DOHH2 (cell line): ENCODE data around the gene MDH1.
"Not testable (repeated sequence)": the region's sequence is repeated elsewhere in the genome, so short reads cannot be mapped to it uniquely, and the experiment has no call there.

ENCODE experiments used
- H3F3A ChIP-seq: fragments of 200-600 bp; sonication (generic), shearing (Covaris generic); 2 replicates; pipeline ENCODE4 v1.6.0; 2016; ENCODE audit warnings: antibody characterized with exemption, mild to moderate bottlenecking; ENCODE audit not compliant: control insufficient read depth, insufficient read depth
- H3K27ac ChIP-seq: fragments of 200-600 bp; sonication (generic); 2 replicates; pipeline ENCODE4 v1.5.1; 2014; ENCODE audit warnings: low read depth, mild to moderate bottlenecking, low read length, moderate library complexity
- H3K27me3 ChIP-seq: fragments of 200-600 bp; sonication (generic); 2 replicates; pipeline ENCODE4 v1.6.1; 2014; ENCODE audit warnings: mild to moderate bottlenecking, low read length, mixed read lengths; ENCODE audit not compliant: control insufficient read depth
- H3K36me3 ChIP-seq: fragments of 200-600 bp; sonication (generic); 2 replicates; pipeline ENCODE4 v1.6.1; 2014; ENCODE audit warnings: mild to moderate bottlenecking, low read length, moderate library complexity, mixed read lengths; ENCODE audit not compliant: control insufficient read depth
- H3K4me1 ChIP-seq: fragments of 200-600 bp; sonication (generic); 2 replicates; pipeline ENCODE4 v1.6.1; 2014; ENCODE audit warnings: mild to moderate bottlenecking, low read length, mixed read lengths; ENCODE audit not compliant: control insufficient read depth
- H3K4me2 ChIP-seq: fragments of 200-600 bp; sonication (generic); 2 replicates; pipeline ENCODE4 v1.6.0; 2014; ENCODE audit warnings: mild to moderate bottlenecking, low read length, moderate library complexity
- H3K4me3 ChIP-seq: fragments of 200-600 bp; sonication (generic); 2 replicates; pipeline ENCODE4 v1.5.1; 2014; ENCODE audit warnings: mild to moderate bottlenecking, low read length, mixed read lengths
- H3K79me2 ChIP-seq: fragments of 200-600 bp; sonication (generic); 2 replicates; pipeline ENCODE4 v1.6.1; 2014; ENCODE audit warnings: mild to moderate bottlenecking, low read length, mixed read lengths; ENCODE audit not compliant: control insufficient read depth
- H3K9me2 ChIP-seq: fragments of 200-600 bp; sonication (generic); replicated peaks from 2 replicates; pipeline ENCODE4 v1.6.1; 2014; ENCODE audit warnings: mild to moderate bottlenecking, low read length, mixed read lengths; ENCODE audit not compliant: control insufficient read depth
- H3K9me3 ChIP-seq: fragments of 200-600 bp; sonication (generic); 2 replicates; pipeline ENCODE4 v1.6.1; 2014; ENCODE audit warnings: antibody characterized with exemption, low read length, mixed read lengths; ENCODE audit not compliant: control insufficient read depth, insufficient read depth
- H4K20me1 ChIP-seq: fragments of 200-600 bp; sonication (generic); 2 replicates; pipeline ENCODE4 v1.6.0; 2014; ENCODE audit warnings: low read depth, mild to moderate bottlenecking, antibody characterized with exemption, low read length, moderate library complexity; ENCODE audit not compliant: control insufficient read depth, insufficient read depth
- EZH2phosphoT487 ChIP-seq: fragments of 200-600 bp; sonication (generic); IDR thresholded peaks from 2 replicates; pipeline ENCODE4 v1.6.1; 2017; ENCODE audit warnings: borderline replicate concordance, mild to moderate bottlenecking, antibody characterized with exemption, low read length, moderate library complexity, mixed read lengths
- TF ChIP-seq, protein P1 (sequence below): fragments of 200-600 bp; sonication (generic); IDR thresholded peaks from one replicate; pipeline ENCODE4 v1.5.1; 2014; ENCODE audit warnings: antibody characterized with exemption, mild to moderate bottlenecking, low read depth, low read length; ENCODE audit not compliant: poor library complexity, severe bottlenecking

The MDH1 gene

DNA sequence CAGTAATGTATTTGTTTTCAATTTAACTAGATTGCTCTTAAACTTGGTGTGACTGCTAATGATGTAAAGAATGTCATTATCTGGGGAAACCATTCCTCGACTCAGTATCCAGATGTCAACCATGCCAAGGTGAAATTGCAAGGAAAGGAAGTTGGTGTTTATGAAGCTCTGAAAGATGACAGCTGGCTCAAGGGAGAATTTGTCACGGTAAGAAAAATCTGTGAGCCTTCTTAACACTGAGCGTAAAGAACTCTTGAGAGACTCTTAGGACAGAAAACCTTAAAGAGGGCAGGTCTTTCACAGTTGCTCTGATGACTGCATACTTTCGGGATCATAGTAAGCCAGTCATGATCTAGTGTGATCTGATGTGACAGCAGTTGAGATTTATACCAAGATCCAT lies 15.9 kb downstream of the MDH1 start:
- Histone ChIP-seq H3K4me2 (no peak overlapping the region), H3F3A (peaks cover 8% of the 10 kb centered on the region), H3K9me3 (no peaks in the 10 kb centered on the region), H3K27ac (no peak overlapping the region), H3K9me2 (no peaks in the 10 kb centered on the region), H3K27me3 (no peaks in the 10 kb centered on the region), H3K79me2 (0 out of 2 replicates have a peak, but pooled peaks cover 3% of the 10 kb centered on the region), H3K36me3 (peaks cover 78% of the 10 kb centered on the region), H3K4me1 (no peaks in the 10 kb centered on the region), H4K20me1 (no peaks in the 10 kb centered on the region), H3K4me3 (no peak overlapping the region)
- TF ChIP-seq EZH2phosphoT487: no peak
- TF ChIP-seq, protein P1, sequence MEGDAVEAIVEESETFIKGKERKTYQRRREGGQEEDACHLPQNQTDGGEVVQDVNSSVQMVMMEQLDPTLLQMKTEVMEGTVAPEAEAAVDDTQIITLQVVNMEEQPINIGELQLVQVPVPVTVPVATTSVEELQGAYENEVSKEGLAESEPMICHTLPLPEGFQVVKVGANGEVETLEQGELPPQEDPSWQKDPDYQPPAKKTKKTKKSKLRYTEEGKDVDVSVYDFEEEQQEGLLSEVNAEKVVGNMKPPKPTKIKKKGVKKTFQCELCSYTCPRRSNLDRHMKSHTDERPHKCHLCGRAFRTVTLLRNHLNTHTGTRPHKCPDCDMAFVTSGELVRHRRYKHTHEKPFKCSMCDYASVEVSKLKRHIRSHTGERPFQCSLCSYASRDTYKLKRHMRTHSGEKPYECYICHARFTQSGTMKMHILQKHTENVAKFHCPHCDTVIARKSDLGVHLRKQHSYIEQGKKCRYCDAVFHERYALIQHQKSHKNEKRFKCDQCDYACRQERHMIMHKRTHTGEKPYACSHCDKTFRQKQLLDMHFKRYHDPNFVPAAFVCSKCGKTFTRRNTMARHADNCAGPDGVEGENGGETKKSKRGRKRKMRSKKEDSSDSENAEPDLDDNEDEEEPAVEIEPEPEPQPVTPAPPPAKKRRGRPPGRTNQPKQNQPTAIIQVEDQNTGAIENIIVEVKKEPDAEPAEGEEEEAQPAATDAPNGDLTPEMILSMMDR: no peak

DNA sequence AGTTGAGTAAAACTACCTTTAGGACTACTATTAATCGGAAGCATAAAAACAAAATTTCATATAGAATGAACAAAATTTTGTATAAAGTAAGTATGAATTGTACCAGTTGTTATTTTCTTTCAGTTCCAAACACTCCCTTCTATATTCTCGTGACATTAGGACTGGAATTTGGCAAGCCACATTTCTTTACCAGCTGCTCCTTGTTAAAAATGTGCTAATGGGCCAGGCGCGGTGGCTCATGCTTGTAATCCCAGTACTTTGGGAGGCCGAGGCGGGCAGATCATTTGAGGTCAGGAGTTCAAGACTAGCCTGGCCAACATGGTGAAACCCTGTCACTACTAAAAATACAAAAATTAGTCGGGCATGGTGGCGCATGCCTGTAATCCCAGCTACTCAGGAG lies 20.1 kb downstream of the MDH1 start:
- H3K27me3 ChIP-seq, H3K4me3 ChIP-seq, H3K9me2 ChIP-seq, H3K4me2 ChIP-seq, H3F3A ChIP-seq, H4K20me1 ChIP-seq, H3K9me3 ChIP-seq, H3K27ac ChIP-seq, H3K79me2 ChIP-seq, H3K4me1 ChIP-seq: not testable (repeated sequence)
- peaks cover 37% of the 10 kb centered on the region for H3K36me3 ChIP-seq

DNA sequence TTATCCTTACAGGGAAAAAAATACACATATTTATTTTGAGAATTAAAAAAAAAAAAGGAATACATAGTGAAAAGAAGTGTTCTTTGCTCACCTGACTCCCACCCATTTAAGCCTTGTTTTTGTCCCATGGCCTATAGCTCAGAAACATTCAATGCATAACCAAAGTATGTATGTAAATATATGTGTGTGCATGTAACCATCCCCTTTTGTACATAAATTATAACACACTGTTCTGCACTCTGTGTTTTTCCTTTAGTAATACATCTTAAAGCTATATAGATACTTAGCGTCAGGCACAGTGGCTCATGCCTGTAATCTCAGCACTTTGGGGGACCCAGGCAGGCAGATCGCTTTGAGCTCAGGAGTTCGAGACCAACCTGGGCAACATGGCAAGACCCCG lies 21.8 kb downstream of the MDH1 start:
- Histone ChIP-seq H3K9me2 (no peaks in the 10 kb centered on the region), H3K79me2 (no peaks in the 10 kb centered on the region), H3K27me3 (no peaks in the 10 kb centered on the region), H4K20me1 (no peaks in the 10 kb centered on the region), H3K4me1 (no peaks in the 10 kb centered on the region), H3K4me2 (no peak overlapping the region), H3K9me3 (no peaks in the 10 kb centered on the region), H3K27ac (no peak overlapping the region), H3K4me3 (no peak overlapping the region), H3K36me3 (peaks cover 21% of the 10 kb centered on the region), H3F3A (peaks cover 6% of the 10 kb centered on the region)
- TF ChIP-seq, protein P1: no peak
- TF ChIP-seq EZH2phosphoT487: no peak

DNA sequence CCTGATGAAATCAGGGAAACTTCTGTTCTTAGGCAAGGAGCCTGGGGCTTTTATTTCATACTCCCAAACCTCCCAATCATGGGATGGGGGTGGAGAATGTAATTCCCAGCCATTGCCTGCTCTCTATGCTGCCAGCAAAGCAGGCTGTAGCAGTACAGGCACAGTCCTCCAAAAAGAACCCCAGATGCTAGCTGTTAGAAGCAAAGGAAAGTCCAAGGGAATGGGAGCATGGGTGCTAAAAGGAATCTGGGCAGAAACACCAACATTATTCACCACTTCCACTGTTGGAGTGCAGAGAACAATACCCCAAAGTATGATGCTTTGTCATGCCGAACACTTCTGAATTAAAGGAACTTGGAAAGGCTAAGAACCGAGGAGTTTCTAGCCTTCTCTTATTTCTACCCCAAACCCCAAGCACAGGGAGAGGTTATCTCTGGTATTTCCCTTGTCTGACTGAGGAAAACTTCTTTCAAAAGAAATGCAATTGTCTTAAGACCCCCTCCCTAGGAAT lies 24.7 kb downstream of the MDH1 start:
- Histone ChIP-seq H3K4me3 (no peak overlapping the region), H3K27me3 (no peaks in the 10 kb centered on the region), H3K4me2 (no peak overlapping the region), H3F3A (no peaks in the 10 kb centered on the region), H4K20me1 (no peaks in the 10 kb centered on the region), H3K27ac (no peak overlapping the region), H3K9me2 (no peaks in the 10 kb centered on the region), H3K4me1 (no peaks in the 10 kb centered on the region), H3K36me3 (0 out of 2 replicates have a peak, but pooled peaks cover under 1% of the 10 kb centered on the region), H3K9me3 (no peaks in the 10 kb centered on the region), H3K79me2 (no peaks in the 10 kb centered on the region)
- TF ChIP-seq EZH2phosphoT487: no peak
- TF ChIP-seq, protein P1: no peak
